Central memory CD8-positive, alpha-beta T cell (primary cell): Measurements from ENCODE around the gene PRTN3.

Experiments used
- ATAC-seq: fragments of 150-1000 bp; cut with Tn5 transposase; replicated peaks from 2 replicates; pipeline ENCODE4 v1.10.0; 2022; ENCODE audit warnings: mild to moderate bottlenecking, moderate FRiP score, moderate number of reproducible peaks; ENCODE audit not compliant: poor library complexity, severe bottlenecking; ENCODE audit errors: extremely low read depth
- DNase-seq, 2 donors: peaks; one replicate each; pipeline ENCODE4 v3.0.0; 2021; ENCODE audit warnings: low spot score in 2 of 2
- H3K27ac Mint-ChIP-seq: one replicate; pipeline ENCODE4 v1.8.0; 2022; ENCODE audit warnings: low read depth, mild to moderate bottlenecking, moderate library complexity, mixed read lengths
- H3K27me3 Mint-ChIP-seq: one replicate; pipeline ENCODE4 v1.8.0; 2022; ENCODE audit warnings: mixed read lengths
- H3K36me3 Mint-ChIP-seq: one replicate; pipeline ENCODE4 v1.8.0; 2022; ENCODE audit warnings: mild to moderate bottlenecking, moderate library complexity, mixed read lengths; ENCODE audit not compliant: insufficient read depth
- H3K4me1 Mint-ChIP-seq: one replicate; pipeline ENCODE4 v1.8.0; 2022; ENCODE audit warnings: mixed read lengths
- H3K4me3 Mint-ChIP-seq: one replicate; pipeline ENCODE4 v1.8.0; 2022; ENCODE audit warnings: mild to moderate bottlenecking, moderate library complexity, mixed read lengths
- H3K9me3 Mint-ChIP-seq: one replicate; pipeline ENCODE4 v1.8.0; 2022; ENCODE audit warnings: mixed read lengths

Gene PRTN3, protein sequence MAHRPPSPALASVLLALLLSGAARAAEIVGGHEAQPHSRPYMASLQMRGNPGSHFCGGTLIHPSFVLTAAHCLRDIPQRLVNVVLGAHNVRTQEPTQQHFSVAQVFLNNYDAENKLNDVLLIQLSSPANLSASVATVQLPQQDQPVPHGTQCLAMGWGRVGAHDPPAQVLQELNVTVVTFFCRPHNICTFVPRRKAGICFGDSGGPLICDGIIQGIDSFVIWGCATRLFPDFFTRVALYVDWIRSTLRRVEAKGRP

DNA sequence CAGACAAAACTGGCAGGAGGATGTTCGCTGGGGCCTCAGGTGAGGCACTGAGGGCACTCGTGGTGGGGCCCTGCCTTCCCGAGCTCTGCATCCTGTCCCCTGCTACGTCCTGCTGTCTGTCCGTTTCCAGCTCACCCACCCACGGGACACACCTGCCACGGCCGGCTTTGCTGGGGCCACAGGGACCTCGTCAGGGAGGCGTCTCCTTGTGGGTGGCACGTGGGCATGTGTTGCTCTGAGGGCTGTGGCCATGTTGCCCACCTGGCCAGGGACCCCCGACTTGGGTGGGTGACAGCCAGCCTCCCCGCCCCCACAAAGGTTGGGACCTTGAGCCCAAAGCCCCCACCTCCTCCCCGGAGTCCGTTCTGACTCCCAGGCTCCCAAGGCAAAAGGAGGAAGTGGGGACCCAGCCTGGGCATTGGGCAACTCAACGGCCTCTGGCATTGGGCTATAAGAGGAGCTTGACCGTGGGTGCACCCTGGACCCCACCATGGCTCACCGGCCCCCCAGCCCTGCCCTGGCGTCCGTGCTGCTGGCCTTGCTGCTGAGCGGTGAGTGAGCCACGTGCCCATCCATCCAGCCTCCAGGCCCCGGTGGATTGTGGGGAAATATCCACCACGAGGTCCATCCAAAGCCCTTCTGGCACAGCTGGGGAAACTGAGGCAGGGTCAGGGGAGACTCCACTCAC lies at the start of gene PRTN3:
TSS of gene PRTN3 (plus strand) at position 481 of the 688 bp plus-strand sequence. CDS start at position 491, 10 bp downstream.
- H3K27ac Mint-ChIP-seq: no peak within 1 kb of the TSS
- ATAC-seq (no peak), DNase-seq (no peak)
- no peak within 1 kb of the TSS for H3K4me3 Mint-ChIP-seq
- H3K9me3 Mint-ChIP-seq: peaks cover 5% of the 10 kb centered on the region
- H3K4me1 Mint-ChIP-seq: peaks cover 12% of the 10 kb centered on the region
- peaks cover 54% of the 10 kb centered on the region for H3K27me3 Mint-ChIP-seq
- H3K36me3 Mint-ChIP-seq: peaks cover 10% of the 10 kb centered on the region

DNA sequence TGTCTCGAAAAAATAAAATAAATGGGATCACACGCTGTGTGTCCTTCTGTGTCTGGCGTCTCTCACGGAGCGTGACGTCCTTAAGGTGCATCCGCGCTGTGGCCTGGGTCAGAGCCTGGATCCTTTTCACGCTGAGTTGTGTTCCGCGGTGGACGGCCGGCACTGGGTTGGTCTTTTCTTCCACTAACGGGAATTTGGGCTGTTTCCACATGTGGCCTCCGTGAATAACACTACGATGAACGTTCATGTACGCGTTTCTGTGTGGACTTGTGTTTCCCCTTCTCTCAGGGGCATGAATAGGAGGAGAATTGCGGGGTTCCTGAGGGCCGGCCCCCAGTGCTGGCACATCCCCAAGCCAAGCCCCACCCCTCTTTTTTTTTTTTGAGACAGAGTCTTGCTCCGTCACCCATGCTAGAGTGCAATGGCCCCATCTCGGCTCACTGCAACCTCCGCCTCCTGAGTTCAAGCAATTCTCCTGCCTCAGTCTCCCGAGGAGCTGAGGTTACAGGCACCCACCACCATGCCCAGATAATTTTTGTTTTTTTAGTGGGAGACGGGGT lies 49.7 kb upstream of the PRTN3 start:
- H3K9me3 Mint-ChIP-seq: no peaks in the 10 kb centered on the region
- no peak for ATAC-seq
- no peak overlapping the region for H3K4me3 Mint-ChIP-seq
- H3K36me3 Mint-ChIP-seq: peaks cover 1% of the 10 kb centered on the region
- DNase-seq: no peak
- H3K27ac Mint-ChIP-seq: no peak overlapping the region
- no peaks in the 10 kb centered on the region for H3K27me3 Mint-ChIP-seq
- no peaks in the 10 kb centered on the region for H3K4me1 Mint-ChIP-seq

DNA sequence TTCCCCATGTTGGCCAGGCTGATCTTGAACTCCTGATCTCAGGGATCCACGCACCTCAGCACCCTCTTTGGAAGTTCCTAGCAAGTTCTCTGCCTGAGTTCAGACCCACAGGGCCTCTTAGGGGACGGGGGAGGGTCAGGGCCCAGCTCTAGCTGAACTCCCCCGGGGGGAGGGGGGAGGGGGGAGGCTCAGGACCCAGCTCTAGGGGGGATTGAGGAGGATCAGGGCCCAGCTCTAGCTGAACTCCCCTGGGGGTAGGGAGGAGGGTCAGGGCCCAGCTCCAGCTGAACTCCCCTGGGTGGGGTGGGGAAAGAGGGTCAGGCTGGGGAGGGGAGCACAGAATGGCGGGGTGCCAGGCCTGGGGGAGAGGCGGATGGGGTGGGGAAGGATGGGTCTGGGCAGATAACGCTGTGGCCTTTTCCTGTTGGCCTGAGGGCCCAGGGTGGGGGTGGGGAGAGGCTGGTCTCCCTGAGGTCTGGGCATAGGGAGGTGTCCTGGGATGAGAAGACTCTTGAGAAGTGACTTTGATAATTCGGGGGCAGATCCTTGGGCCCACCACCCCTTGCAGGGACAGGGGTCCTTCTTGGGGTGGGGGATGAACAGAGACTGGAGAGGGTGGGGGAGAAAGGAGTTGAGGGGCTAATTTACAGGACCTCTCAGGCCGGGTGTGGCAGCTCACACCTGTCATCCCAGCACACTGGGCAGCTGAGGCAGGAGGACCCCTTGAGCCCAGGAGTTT lies 49.1 kb upstream of the PRTN3 start:
- no peak for ATAC-seq
- H3K27ac Mint-ChIP-seq: no peak overlapping the region
- no peak for DNase-seq
- H3K4me3 Mint-ChIP-seq: no peak overlapping the region
- no peaks in the 10 kb centered on the region for H3K27me3 Mint-ChIP-seq
- H3K9me3 Mint-ChIP-seq: no peaks in the 10 kb centered on the region
- peaks cover 1% of the 10 kb centered on the region for H3K36me3 Mint-ChIP-seq
- H3K4me1 Mint-ChIP-seq: peaks cover 3% of the 10 kb centered on the region

DNA sequence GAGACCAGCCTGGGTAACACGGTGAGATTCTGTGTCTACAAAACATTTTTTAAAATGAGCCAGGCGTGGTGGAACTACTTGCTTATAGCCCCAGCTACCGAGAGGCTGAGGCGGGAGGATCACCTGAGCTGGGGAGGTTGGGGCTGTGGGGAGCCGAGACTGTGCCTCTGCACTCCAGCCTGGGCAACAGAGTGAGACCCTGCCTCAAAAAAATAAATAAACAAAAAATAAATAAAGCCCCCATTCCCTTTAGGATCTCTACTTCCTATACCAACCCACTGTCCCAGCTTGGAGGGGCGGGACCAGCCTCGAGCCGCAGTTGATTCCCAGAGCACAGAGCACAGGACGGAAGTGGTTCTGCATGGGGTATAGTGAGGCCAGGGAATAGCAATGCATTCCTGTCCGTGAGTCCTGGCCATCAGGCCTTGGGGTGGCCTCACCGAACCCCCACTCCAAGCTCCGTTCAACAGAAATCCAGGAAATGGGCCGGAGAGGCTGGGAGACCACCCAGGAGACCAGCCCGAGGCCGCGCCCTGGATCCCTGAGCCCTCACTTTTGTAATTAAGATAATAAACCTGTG lies 48.4 kb upstream of the PRTN3 start:
- Mint-ChIP-seq H3K9me3 (no peaks in the 10 kb centered on the region), H3K27ac (no peak overlapping the region), H3K4me1 (peaks cover 5% of the 10 kb centered on the region), H3K4me3 (no peak overlapping the region), H3K36me3 (peaks cover 5% of the 10 kb centered on the region), H3K27me3 (no peaks in the 10 kb centered on the region)
- DNase-seq (no peak), ATAC-seq (no peak)

DNA sequence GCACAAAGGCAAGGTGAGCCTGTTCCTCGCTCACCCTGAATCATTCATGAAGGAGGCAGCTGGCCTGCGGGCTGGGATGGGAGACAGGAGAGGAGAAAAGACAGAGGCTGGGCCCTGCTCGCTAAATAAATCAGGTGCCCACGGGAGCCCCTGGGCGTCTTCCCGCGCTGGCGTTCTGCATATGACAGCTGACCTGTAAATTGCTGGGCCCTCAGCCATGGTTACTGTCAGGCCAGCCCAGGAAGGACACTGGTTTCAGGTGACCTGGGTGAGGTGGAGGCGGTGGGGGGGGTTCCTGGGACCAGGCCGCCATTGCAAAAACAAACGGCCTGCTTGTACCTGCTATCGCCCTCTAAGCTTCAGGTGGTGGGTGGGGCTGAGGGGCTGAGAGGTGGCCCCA lies 47.0 kb upstream of the PRTN3 start:
- Mint-ChIP-seq H3K4me1 (peaks cover 6% of the 10 kb centered on the region), H3K4me3 (no peak overlapping the region), H3K36me3 (peaks cover 11% of the 10 kb centered on the region), H3K27me3 (no peaks in the 10 kb centered on the region), H3K9me3 (no peaks in the 10 kb centered on the region), H3K27ac (no peak overlapping the region)
- ATAC-seq: no peak
- DNase-seq: no peak

DNA sequence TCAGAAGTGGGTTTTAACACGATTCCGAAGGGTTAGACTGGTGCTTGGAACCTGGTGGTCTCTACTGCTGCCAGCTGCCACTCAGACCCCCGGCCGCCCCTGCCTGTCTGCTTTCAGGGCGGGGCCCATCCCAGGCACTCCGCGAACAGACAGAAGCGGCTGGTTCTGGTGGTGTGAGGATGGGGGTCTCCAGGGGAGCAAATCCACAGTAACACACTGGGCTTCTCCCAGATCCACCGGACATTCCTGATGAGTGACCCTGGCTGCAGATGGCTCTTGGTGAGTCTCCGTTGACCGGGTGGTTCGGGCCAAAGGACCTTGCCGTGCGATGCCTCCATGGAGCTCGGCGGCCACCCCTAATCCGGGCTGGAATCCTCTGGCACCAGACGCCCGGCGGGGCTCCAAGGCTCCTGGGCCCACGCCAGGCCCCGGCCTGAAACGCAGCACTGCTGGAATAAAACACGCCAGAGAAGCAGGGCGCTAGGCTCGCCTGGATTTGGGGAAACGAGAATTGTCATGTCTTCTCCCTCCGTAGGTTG lies 45.7 kb upstream of the PRTN3 start:
- DNase-seq (no peak), ATAC-seq (no peak)
- H3K4me3 Mint-ChIP-seq: peak overlapping the region; percentile 23
- H3K27ac Mint-ChIP-seq: no peak overlapping the region
- no peaks in the 10 kb centered on the region for H3K27me3 Mint-ChIP-seq
- no peaks in the 10 kb centered on the region for H3K9me3 Mint-ChIP-seq
- H3K36me3 Mint-ChIP-seq: peaks cover 21% of the 10 kb centered on the region
- peaks cover 20% of the 10 kb centered on the region for H3K4me1 Mint-ChIP-seq

DNA sequence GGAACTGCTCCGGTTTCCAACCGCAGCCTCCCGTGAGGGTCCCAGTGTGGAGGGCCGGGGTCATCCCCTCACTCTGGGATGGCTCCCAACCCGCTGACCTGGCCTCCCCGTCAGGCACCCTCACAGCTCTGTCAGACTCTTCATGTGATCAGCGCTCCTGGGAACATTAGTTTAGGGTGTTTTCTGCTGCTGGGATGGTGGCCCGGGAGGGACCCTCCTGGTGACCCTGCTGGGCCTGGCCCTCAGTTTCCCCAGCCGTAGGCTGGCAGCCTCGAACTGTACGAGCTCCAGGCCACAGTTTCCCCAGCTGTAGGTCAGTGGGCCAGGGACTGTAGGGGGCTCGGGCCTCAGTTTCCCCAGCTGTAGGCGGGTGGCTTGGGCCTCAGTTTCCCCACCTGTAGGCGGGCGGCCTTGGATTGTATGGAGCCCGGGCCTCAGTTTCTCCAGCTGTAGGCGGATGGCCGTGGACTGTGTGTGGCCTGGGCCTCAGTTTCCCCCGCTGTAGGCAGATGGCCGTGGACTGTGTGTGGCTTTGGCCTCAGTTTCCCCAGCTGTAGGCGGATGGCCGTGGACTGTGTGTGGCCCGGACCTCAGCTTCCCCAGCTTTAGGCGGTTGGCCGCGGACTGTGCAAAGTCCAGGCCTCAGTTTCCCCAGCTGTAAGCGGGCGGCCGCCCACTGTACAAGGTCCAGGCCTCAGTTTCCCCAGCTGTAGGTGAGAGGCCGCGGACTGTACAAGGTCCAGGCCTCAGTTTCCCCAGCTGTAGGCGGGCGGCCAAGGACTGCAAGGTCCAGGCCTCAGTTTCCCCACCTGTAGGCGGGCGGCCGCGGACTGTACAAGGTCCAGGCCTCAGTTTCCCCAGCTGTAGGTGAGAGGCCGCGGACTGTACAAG lies 44.9 kb upstream of the PRTN3 start:
- Mint-ChIP-seq H3K27me3 (no peaks in the 10 kb centered on the region), H3K4me1 (peaks cover 28% of the 10 kb centered on the region), H3K36me3 (peaks cover 22% of the 10 kb centered on the region), H3K9me3 (no peaks in the 10 kb centered on the region), H3K27ac (no peak overlapping the region), H3K4me3 (peak overlapping the region; percentile 23)
- no peak for ATAC-seq
- DNase-seq: no peak

DNA sequence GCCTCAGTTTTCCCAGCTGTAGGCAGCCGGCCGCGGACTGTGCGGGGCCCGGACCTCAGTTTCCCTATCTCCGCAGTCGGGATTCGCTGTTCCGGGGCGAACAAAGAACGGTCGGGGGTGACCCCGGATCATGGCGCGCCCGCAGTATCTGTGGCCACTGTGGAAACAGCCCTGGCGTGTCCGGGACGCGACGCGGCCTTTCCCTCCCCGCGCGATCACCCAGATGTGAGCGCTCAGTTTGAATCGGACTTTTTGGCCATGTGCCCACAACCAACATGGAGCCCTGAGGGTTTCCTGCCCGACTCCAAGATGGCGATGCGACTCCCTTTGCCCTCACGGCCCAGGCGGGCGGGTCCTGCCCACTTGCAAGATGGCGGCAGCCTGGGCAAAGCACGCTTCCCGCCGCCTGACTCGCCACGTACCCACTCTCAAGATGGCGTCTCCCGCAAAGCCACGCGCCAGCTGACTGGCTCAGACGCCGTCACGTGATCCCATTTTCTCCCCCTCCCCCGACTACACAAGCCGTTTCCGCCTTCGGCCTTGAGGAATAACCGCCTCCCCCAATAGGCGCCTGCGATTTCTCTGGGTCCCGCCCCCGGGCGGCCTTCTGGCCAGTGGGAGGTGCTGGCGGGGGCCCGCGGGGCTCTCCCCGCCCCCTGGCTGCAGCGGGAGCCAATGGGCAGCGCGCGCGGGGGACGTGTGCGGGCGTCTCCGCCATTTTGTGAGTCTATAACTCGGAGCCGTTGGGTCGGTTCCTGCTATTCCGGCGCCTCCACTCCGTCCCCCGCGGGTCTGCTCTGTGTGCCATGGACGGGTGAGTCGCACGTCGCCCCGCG lies 43.9 kb upstream of the PRTN3 start, which contains the start of gene PTBP1:
TSS of gene PTBP1 (plus strand) at position 761 of the 836 bp plus-strand sequence. CDS start at position 807, 46 bp downstream.
- Mint-ChIP-seq H3K4me1 (peaks cover 37% of the 10 kb centered on the region), H3K9me3 (no peaks in the 10 kb centered on the region), H3K27me3 (no peaks in the 10 kb centered on the region), H3K4me3 (peak within 1 kb of the TSS; percentile 94), H3K27ac (peak within 1 kb of the TSS; percentile 90), H3K36me3 (peaks cover 29% of the 10 kb centered on the region)
- DNase-seq: peak; percentile 93 to 100
- peak; percentile 87 for ATAC-seq

DNA sequence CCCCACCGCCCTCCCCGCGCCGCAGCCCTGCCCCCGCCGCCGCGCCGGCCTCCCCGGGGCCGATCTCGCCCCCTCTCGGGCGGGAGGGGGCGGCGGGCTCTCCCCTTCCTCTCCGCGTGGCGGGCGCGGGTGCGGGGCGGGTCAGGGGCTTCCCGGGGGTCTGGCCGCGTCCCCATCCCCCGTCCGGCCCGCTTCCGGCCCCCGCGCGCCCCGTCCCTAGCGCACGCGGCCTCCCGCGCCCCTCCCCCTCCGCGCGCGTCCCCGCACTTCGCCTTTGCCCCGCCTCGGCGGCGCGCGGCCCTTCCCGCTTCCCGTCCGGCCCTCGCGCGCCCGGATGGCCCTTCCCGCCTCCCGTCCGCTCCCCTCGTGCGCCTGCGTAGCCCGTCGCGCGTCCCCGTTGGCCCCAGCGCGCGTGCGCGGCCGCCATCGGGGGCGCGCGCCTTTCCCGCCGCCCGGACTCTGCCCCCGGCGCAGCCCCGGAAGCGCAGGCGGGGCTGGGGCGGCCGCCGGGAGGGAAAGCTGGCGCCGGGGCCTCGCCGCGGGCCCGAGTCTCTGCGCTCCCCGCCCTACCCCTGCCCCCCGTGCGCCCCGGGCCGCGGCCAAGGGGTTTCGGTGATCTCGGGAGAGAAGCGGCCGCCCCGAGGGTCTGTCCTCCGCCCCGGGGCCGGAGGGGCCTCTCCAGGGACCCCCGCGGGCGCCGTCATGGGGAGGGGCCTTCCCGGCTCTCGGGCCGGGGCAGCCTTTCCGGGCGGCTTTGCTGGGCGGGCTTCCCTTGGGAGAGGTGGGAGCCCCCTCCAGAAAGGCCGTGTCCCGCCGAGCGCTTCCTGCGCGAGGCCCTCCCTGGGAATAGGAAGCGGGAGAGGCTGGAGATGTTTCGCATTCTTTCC lies 43.0 kb upstream of the PRTN3 start:
- Mint-ChIP-seq H3K4me3 (peak overlapping the region; percentile 94), H3K36me3 (peaks cover 35% of the 10 kb centered on the region), H3K27me3 (no peaks in the 10 kb centered on the region), H3K4me1 (peaks cover 46% of the 10 kb centered on the region), H3K27ac (peak overlapping the region; percentile 90), H3K9me3 (no peaks in the 10 kb centered on the region)
- DNase-seq: peak; percentile 73 to 84
- ATAC-seq: peak; percentile 20

DNA sequence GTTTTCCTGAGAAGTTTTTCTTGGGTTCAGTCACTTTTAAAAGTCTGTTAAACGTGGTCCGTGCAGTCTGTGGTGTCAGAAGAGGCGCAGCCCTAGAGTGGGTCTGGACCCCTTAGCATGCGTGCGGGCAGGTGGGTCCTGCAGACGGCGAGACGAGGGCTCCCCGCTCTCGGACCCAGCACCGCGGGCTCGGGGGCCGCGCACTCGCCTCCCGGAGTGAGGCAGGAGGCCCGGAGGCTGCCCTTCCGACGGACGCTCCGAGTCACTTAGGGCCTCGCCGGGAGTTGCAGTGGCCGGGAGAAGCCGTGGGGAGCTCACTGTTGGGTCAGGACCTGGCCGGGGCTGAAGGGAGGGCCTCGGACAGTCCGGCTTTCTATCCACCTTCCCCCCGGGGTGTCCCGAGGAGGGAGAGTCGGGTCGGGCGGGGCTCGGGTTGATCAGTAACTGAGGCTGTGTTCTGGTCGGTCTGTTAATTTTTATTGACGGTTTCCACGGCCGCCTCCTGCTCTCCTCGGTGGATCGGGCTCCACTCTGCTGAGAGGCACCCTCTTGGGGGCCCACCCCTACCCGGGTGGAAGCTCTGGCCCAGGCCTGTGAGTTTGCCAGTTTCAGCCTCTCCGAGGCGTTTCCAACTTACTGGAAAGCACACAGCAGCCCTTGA lies 42.3 kb upstream of the PRTN3 start:
- no peak for DNase-seq
- H3K27ac Mint-ChIP-seq: peak overlapping the region; percentile 90
- H3K36me3 Mint-ChIP-seq: peaks cover 42% of the 10 kb centered on the region
- H3K4me1 Mint-ChIP-seq: peaks cover 54% of the 10 kb centered on the region
- no peaks in the 10 kb centered on the region for H3K27me3 Mint-ChIP-seq
- peak overlapping the region; percentile 94 for H3K4me3 Mint-ChIP-seq
- no peaks in the 10 kb centered on the region for H3K9me3 Mint-ChIP-seq
- ATAC-seq: no peak
